ENCODE results near the gene HGFAC.

HGFAC gene

GRCh38 chr4:3462790-3463415 is 21.1 kb downstream of the HGFAC start, which contains the start of gene DOK7:
Gene DOK7, plus strand, starts transcription at chr4:3463306. Its CDS starts 70 bp downstream, at chr4:3463376.
- DNase-seq (ENCODE audit: low spot score), result no peak

- no peak for DNase-seq (ENCODE audit: low spot score)
These were observed 22.0 kb downstream of the HGFAC start for GRCh38 chr4:3463556-3464348.

GRCh38 chr4:3464349-3464905 is 22.7 kb downstream of the HGFAC start:
- no peak for DNase-seq (ENCODE audit: low spot score)

GRCh38 chr4:3464911-3465697 is 23.3 kb downstream of the HGFAC start:
- no peak for DNase-seq (ENCODE audit: low spot score)

- DNase-seq (ENCODE audit: low spot score), result no peak
These were observed 24.2 kb downstream of the HGFAC start for GRCh38 chr4:3465698-3466671.

GRCh38 chr4:3466691-3467600 is 25.2 kb downstream of the HGFAC start:
- DNase-seq (ENCODE audit: low spot score), result no peak

GRCh38 chr4:3467601-3468031 is 25.8 kb downstream of the HGFAC start:
- no peak for DNase-seq (ENCODE audit: low spot score)

- DNase-seq (ENCODE audit: low spot score), result no peak
These were observed 26.4 kb downstream of the HGFAC start for GRCh38 chr4:3468154-3468553.

- no peak for DNase-seq (ENCODE audit: low spot score)
These were observed 27.0 kb downstream of the HGFAC start for GRCh38 chr4:3468804-3469203.

- no peak for DNase-seq (ENCODE audit: low spot score)
These were observed 27.8 kb downstream of the HGFAC start for GRCh38 chr4:3469386-3470243.

- no peak for DNase-seq (ENCODE audit: low spot score)
These were observed 28.7 kb downstream of the HGFAC start for GRCh38 chr4:3470244-3471097.

- DNase-seq (ENCODE audit: low spot score), result no peak
These were observed 29.5 kb downstream of the HGFAC start for GRCh38 chr4:3471098-3471760.

GRCh38 chr4:3471886-3472285 is 30.1 kb downstream of the HGFAC start:
- DNase-seq (ENCODE audit: low spot score), result no peak

GRCh38 chr4:3472411-3473141 is 30.8 kb downstream of the HGFAC start:
- no peak for DNase-seq (ENCODE audit: low spot score)

- no peak for DNase-seq (ENCODE audit: low spot score)
These were observed 31.6 kb downstream of the HGFAC start for GRCh38 chr4:3473181-3473950.

All from COLO829 (cell line).